GM19240 (cell line): Measurements from ENCODE around the gene ITGB6.

ENCODE experiments used
- DNase-seq: peaks from one replicate; pipeline ENCODE4 v3.0.0; 2011; ENCODE audit warnings: low spot score; ENCODE audit not compliant: insufficient read length

The ITGB6 gene

GRCh38 chr2:160097326-160097725 lies 102.7 kb downstream of the ITGB6 start:
- no peak for DNase-seq

GRCh38 chr2:160096409-160096808 lies 103.7 kb downstream of the ITGB6 start:
- no peak for DNase-seq

GRCh38 chr2:160092445-160092844 lies 107.6 kb downstream of the ITGB6 start:
- no peak for DNase-seq

GRCh38 chr2:160091381-160091780 lies 108.7 kb downstream of the ITGB6 start:
- DNase-seq = no peak

GRCh38 chr2:160087854-160088745 lies 112.0 kb downstream of the ITGB6 start:
- DNase-seq = no peak

- DNase-seq = no peak
These were observed 114.4 kb downstream of the ITGB6 start for GRCh38 chr2:160085662-160086061.

- no peak for DNase-seq
These were observed 121.9 kb downstream of the ITGB6 start for GRCh38 chr2:160077912-160078810.

- no peak for DNase-seq
These were observed 123.2 kb downstream of the ITGB6 start for GRCh38 chr2:160076914-160077313.

- DNase-seq = no peak
These were observed 123.8 kb downstream of the ITGB6 start for GRCh38 chr2:160076241-160076640.

GRCh38 chr2:160075171-160075570 lies 124.9 kb downstream of the ITGB6 start:
- DNase-seq = no peak

GRCh38 chr2:160073284-160073888 lies 126.7 kb downstream of the ITGB6 start:
- DNase-seq = no peak

- no peak for DNase-seq
These were observed 131.2 kb downstream of the ITGB6 start for GRCh38 chr2:160068906-160069305.

- DNase-seq = no peak
These were observed 135.2 kb downstream of the ITGB6 start for GRCh38 chr2:160064916-160065315.

GRCh38 chr2:160063879-160064612 lies 136.0 kb downstream of the ITGB6 start:
- DNase-seq = no peak

GRCh38 chr2:160063271-160063670 lies 136.8 kb downstream of the ITGB6 start:
- DNase-seq = no peak

GRCh38 chr2:160062292-160063005 lies 137.6 kb downstream of the ITGB6 start, which contains the start of gene PLA2R1:
Gene PLA2R1, minus strand, starts transcription at chr2:160062615. Its CDS starts 212 bp downstream, at chr2:160062403.
- DNase-seq = no peak

GRCh38 chr2:160061944-160062291 lies 138.2 kb downstream of the ITGB6 start:
- DNase-seq = no peak

GRCh38 chr2:160061533-160061932 lies 138.5 kb downstream of the ITGB6 start:
- DNase-seq = no peak

- no peak for DNase-seq
These were observed 139.8 kb downstream of the ITGB6 start for GRCh38 chr2:160060297-160060696.

GRCh38 chr2:160057356-160057755 lies 142.7 kb downstream of the ITGB6 start:
- DNase-seq = no peak
